HPDE6-E6E7 (cell line): ENCODE measurements around the gene IGFBPL1.
"Not testable (repeated sequence)": the region's sequence is repeated elsewhere in the genome, so short reads cannot be mapped to it uniquely, and the experiment has no call there.

Source experiments
- DNase-seq: peaks from one replicate; pipeline ENCODE4 v3.0.0; 2011; ENCODE audit warnings: missing footprints; ENCODE audit errors: extremely low spot score

IGFBPL1 gene

DNA sequence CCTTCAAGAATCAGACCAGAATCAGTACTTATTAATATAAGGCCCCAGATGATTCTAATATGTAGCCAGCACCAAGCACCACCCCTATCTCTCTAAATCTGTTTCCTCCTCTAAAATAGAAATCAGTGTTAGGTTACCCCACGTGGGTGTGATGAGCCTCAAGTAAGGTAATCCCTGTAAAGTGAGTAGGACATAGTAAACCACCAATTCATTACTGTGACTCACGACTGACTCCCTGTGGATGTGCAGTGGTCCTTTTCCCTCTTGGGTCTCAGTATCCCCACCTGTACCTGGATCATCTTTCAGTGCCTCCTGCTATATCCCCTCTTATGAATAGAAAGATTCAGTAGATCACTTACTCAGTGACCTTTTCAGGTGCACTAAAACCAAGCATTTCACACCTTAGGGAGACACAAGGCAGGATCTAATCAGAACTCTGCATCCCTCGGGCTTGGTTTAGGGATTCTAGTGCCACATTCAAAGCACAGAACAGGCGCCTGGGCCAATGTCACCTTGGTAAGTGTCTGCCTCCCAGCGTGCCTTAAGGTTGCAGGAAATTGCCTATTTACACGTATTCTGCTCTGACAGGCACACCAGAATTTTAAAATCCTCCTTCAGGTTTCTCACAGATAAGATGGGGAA, 43.9 kb downstream of the IGFBPL1 start:
- DNase-seq: no peak

- not testable (repeated sequence) for DNase-seq
Observed at GRCh38 chr9:38377336-38378083, 46.7 kb downstream of the IGFBPL1 start.

DNA sequence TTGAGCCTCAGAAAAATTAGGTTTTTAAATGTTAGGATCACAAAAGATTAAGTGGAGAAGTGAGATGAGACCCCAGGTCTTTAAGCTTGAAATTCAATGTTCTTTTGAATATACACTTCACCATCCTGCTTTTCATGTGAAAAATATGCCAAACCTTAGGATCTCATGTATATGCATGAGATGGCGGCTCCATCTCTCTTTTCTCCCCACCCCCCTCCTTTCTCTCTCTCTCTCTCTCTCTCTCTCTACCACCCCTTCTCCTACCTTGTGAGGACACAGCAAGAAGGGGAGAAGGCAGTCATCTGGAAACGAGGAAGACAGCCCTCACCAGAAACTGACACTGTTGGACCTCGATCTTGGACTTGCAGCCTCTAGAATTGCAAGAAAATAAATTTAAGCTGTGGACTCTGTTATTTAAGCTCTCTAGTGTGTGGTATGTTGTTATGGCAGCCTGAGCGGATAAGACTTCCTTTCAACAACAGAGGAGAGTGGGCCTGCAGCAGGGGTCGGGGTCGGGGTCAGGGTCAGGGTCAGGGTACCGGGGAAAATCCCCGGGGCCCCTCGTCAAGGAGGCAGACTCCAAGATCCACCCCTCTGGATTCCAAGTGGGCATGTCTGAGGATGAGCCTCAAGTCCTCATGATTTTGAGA, 48.1 kb downstream of the IGFBPL1 start:
- DNase-seq: no peak

DNA sequence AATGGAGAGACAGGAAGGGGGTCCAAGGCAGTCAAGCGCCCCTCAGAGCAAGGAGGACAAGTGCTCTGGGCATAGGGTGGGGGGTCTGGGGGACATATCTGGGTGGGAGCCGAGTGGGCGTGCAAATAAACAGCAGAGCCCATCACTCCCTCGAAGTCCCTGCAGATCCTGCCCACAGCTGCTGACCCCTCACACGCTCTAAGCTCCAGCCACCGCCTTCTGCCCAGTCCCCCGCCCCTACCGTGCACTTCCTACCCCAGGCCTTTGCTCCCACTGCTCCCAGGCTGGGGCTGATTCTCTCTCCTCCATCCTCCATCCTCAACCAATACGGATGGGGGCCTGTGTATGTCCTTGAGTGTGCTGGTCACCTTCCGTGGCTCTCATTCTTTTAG, 48.7 kb downstream of the IGFBPL1 start:
- no peak for DNase-seq

DNA sequence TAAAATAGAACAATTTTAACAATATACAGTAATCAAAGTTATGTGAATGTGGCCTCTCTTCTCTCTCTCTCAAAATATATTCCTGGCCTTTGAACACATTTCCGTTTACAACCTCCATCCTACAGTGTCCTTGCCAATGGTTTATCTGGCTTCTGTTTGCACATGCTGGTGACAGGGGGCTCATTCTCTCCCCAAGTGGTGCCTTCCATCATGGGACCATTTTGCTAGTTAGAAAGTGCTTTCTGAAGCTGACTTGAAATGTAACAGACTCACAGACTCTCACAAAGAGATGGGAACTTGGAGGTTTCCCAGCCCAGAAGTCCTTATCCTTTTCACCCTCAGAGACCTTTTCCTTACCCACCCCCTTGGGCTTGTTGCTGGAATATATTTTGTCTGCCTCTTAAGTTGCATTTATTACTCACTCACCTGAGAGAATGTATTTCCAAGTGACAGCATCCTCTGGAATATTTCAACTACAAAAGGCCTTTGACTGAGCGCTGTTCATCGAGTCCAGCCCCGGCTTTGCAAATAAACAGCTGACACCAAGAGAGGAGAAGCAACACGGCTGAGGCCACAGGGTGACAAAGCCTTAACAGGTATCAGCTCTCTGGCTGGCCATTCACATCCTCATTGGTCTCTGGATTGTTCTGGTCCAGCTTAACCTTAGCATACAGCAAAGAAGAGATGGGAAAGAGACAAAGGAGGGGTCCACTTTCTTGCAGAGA, 49.2 kb downstream of the IGFBPL1 start:
- no peak for DNase-seq

DNA sequence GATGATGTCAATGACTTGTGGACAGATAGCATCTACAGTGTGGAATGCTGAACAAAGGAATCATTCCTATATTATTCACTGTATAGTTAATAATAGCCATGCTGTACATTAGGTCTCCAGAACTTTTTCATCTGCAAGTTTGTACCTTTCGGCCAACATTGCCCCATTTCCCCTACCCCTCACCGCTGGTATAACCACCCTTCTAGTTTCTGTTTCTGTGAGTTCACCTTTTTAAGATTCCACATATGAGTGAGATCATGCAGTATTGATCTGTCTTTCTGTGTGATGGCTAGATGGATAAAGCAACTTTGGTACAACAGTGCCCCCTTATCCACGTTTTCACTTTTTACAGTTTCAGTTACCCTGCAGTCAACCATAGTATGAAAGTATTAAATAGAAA, 50.6 kb downstream of the IGFBPL1 start:
- DNase-seq: no peak

DNA sequence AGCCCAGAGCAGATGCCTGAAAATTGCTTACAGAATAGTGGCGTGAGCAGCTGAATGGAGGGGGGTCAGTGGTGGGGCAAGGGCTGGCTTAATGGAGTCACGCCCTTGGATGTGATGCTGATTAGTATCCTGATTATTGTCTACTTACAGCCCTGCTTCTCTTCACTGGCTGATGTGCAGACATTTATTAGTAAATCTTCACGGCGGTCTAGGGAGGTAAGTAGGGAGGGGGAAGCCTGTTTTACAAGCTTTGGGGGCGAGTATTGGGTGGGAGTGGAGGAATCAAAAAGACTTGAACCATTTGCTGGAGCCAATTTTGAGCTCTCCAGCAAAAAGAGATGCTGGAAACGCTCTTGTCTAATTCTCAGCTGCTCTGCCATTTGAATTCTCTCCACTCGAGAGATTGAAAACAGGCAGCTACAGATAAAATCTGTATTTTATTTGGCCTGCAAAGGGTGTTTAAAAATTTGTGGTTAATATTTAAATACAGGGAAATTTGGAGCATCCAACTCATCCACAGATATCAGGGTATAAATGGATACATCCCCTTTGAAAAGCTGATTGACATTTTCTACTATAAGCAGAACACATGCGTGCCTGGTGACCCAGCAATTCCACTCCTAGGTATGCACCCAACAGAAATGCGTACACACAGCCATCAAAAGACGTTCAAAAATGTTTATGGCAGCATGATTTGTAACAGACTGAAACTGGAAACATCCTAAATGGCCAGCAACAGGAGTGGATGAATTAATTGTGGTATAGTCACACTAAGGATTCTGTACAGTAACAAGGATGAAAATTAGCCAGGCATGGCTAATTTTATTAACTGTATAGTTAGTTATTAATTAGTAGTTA, 51.3 kb downstream of the IGFBPL1 start:
- no peak for DNase-seq

GRCh38 chr9:38371495-38371894, 52.8 kb downstream of the IGFBPL1 start:
- peak; percentile 72 for DNase-seq

DNA sequence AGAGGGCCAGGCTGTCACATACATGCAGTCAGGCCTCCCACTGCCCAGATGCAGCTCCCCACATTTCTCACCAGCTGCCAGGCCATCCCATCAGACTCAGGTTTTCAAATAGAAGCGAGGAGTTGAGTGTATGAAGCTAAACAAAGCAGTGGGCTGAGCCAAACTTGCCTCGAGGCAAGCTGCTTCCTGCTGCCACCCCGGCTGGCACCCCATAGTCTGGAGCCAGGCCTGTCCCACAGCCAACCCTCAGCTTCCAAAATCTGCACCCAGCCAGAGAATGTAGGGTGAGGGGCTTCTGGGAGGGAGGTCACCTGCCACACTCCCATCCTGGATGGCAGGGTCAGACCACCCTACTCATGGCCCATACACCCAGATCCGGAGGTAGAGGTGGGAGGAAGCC, 54.1 kb downstream of the IGFBPL1 start:
- no peak for DNase-seq

DNA sequence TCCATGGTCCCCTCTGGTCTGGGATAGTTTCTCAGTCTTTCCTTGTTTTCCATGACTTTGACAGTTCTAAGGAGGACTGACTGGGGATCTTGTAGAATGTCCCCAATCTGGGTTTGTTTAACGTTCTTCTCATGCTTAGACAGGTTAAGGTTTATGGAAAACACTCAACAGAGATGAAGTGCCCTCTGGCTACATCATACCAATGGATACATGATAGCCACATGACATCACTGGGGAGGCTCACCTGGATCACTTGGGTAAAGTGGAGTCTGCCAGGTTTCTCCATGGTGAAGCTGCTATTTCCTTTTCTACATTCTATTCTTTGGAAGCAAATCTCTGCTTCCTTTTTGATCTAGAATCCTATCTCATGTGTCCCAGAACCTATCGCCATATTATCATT, 55.5 kb downstream of the IGFBPL1 start:
- DNase-seq: no peak

DNA sequence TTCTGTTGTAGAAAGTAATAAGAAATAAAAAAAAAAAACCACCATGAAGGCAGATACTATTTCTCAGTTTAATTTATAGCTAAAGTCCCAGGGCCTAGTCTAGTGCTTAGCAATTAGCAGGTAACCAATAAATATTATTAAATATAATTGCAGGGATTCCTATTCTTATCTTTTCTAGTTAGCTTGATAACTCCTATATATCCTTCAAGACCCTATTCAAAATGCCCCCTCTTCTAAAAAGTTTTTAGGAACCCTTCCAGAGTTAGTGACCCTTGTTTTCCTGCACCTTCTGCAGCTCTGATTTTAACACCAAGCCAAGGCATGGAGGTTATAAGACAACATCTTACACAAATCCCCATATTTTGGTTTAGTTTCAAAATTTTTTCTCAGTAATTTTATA, 56.4 kb downstream of the IGFBPL1 start:
- DNase-seq: no peak

DNA sequence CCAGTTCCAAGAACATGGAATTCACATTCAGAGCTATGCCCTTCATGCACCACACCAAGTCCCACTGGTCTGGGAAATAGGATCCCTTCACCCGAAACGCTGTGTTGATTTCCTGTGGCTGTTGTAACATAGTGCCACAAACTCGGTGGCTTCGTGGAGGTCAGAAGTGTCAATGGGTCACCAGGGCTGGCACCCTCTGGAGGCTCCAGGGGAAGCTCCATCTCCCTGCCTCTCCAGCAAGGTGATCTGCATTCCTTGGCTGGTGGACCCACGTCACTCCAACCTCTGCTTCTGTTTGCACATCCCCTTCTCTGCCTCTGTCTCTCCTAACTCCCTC, 60.7 kb downstream of the IGFBPL1 start:
- DNase-seq: no peak

DNA sequence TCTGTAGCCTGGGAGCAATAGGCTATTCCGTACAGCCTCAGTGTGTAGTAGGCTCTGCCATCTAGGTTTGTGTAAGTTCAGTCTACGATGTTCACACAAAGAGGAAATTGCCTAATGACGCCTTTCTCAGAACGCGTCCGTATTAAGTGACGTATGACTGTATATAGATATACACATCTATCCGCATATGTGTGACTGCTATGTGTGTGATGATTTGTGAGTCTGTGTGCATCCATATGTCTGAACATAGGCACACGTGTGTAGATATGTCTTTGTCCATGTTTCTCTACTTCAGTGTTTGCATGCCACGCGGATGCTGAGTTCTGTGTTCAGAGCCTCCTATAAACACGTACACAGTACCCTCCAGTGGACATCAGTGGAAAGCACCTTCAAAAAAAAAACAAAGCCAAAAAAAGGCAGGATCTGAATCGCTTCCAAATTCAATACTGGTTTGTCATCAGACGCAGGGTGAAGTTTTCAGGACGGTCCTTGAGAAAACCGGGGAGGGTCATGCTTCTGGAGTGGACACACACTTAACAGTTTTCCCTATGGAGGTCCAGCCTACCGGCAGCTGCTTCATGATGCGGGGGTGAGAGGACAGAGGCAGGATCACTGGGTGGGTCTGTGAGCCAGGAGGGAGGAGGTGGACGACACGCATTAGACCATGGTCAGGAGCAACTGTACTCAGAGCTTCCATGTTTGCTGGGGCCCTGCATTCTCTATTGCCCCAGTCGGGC, 61.2 kb downstream of the IGFBPL1 start:
- DNase-seq: peak; percentile 54

DNA sequence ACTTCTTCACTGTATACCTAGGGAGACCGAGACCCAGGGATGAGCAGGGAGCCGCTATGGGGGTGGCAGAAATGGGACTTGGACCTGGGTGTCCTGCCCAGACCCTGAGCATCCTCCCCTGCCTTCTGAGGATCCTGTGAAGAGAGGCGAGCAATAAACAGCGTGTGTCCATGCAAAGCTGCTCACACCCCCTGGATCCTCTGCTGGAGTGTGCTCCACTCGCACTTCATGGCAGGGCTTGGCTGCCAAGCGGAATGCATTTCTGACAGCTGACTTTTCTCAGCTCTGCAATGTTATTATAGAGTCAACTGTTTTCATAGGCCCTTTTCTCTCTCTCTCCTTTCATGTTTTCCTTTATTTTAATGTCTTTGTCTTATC, 62.8 kb downstream of the IGFBPL1 start:
- DNase-seq: no peak

- DNase-seq: no peak
Observed at GRCh38 chr9:38360839-38361472, 63.3 kb downstream of the IGFBPL1 start.

GRCh38 chr9:38359689-38360385, 64.4 kb downstream of the IGFBPL1 start:
- no peak for DNase-seq

DNA sequence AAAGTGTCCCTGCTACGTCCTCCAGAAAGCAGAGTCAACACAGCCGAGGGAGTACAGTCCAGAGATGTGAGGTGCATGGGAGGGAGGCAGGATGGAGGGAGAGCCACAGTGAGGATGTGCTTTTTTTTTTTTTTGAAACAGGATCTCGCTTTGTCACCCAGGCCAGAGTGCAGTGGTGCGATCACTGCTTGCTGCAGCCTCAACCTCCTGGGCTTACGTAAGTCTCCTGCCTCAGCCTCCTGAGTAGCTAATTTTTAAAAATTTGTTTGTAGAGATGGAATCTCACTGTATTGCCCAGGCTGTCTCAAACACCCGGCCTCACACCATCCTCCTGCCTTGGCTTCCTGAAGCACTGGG, 65.0 kb downstream of the IGFBPL1 start:
- DNase-seq: no peak

DNA sequence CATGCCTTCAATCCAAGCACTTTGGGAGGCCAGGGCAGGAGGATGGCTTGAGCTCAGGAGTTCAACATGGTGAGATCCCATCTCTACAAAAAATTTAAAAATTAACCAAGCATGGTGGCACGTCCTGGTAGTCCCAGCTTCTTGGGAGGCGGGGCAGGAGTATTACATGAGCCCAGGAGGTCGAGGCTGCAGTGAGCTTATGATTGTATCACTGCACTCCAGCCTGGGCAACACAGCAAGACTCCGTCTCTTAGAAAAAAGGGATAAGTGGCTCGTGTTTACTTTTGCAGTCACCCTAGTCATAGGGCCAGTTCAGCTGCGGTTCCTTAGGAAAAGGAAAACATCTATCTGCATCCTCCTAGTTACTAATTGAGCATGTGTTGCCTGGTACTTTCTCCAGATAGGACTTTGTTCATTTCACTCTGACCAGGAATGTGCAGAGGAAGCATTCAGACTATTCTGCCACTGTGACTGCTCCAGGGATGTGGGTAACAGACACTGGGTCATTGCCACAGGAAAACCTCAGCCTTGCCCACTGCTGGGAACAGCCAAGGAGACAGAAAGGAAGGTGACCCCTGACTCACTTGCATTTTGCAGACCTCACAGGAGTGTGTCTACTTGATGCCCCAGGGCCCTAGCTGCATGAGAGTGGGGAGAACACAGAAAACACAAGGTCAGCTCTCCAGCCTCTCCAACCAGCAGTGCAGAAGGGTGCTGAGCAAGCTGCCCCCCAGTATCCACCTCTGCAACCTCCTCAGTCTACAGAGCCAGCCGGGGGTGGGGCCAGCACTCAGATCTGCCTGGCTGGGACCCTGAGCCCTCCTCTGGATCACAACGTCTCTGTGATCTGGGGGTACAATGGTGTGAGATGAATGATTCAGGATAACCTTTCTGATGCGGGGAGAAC, 65.6 kb downstream of the IGFBPL1 start:
- no peak for DNase-seq
